ENCODE data around the gene TSPY1. TPM values are rescaled to one million over a fixed set of nuclear protein-coding genes. Genes with fewer than 3 reads are reported as not detected.
"Not testable (repeated sequence)": the region's sequence is repeated elsewhere in the genome, so short reads cannot be mapped to it uniquely, and the experiment has no call there.

Gene TSPY1, protein sequence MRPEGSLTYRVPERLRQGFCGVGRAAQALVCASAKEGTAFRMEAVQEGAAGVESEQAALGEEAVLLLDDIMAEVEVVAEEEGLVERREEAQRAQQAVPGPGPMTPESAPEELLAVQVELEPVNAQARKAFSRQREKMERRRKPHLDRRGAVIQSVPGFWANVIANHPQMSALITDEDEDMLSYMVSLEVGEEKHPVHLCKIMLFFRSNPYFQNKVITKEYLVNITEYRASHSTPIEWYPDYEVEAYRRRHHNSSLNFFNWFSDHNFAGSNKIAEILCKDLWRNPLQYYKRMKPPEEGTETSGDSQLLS
- not detected for total RNA-seq
- not detected for polyA plus RNA-seq (ENCODE audit: insufficient read length in 2 of 2)
- long read RNA-seq, donor 1: 0 reads
- long read RNA-seq, donor 2: 0 reads
- long read RNA-seq, donor 3: 0 reads
- long read RNA-seq, donor 4: 0 reads

DNA sequence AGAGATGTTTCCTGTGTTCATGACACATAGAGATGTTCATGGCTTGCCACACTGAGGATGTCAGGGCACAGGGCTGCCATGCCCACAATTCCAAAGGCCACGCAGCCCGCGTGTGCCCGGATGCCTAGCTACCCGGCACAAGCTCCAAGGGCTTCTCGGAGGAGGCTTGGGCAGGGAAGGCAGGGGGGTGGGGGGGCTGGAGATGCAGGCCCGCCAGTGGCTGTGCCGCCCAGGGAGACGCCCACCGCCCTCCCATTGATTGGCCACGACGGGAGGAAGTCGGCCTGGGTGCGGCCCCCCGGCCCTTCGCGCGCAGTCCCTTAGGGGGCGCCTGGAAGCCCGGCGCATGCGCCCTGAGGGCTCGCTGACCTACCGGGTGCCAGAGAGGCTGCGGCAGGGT, at the start of gene TSPY1:
TSS of gene TSPY1 (plus strand) at position 301 of the 400 bp plus-strand sequence. CDS start at position 347, 46 bp downstream.
- H3K27me3 ChIP-seq (ENCODE audit: control insufficient read depth, insufficient read depth, low read length); H3K27ac ChIP-seq (ENCODE audit: low read depth, low read length); H3K9me3 ChIP-seq (ENCODE audit: control insufficient read depth, insufficient read depth, low read length); H3K4me3 ChIP-seq (ENCODE audit: low read depth, low read length); H3K36me3 ChIP-seq (ENCODE audit: control insufficient read depth, insufficient read depth, low read length); H3K4me1 ChIP-seq (ENCODE audit: control insufficient read depth, insufficient read depth, low read length); DNase-seq (ENCODE audit: low read depth in 4 of 6, low spot score in 6 of 6): not testable (repeated sequence)
- no CpG with 5 or more reads among the region's 25 CpGs for WGBS (ENCODE audit: insufficient coverage)

DNA sequence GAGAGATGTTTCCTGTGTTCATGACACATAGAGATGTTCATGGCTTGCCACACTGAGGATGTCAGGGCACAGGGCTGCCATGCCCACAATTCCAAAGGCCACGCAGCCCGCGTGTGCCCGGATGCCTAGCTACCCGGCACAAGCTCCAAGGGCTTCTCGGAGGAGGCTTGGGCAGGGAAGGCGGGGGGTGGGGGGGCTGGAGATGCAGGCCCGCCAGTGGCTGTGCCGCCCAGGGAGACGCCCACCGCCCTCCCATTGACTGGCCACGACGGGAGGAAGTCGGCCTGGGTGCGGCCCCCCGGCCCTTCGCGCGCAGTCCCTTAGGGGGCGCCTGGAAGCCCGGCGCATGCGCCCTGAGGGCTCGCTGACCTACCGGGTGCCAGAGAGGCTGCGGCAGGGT, 20.2 kb downstream of the TSPY1 start, which contains the start of gene TSPY9:
TSS of gene TSPY9 (plus strand) at position 301 of the 400 bp plus-strand sequence. CDS start at position 347, 46 bp downstream.
- not testable (repeated sequence) for H3K4me3 ChIP-seq (ENCODE audit: low read depth, low read length); H3K27ac ChIP-seq (ENCODE audit: low read depth, low read length); H3K27me3 ChIP-seq (ENCODE audit: control insufficient read depth, insufficient read depth, low read length); H3K9me3 ChIP-seq (ENCODE audit: control insufficient read depth, insufficient read depth, low read length); DNase-seq (ENCODE audit: low read depth in 4 of 6, low spot score in 6 of 6); H3K36me3 ChIP-seq (ENCODE audit: control insufficient read depth, insufficient read depth, low read length); H3K4me1 ChIP-seq (ENCODE audit: control insufficient read depth, insufficient read depth, low read length)
- WGBS (ENCODE audit: insufficient coverage): no CpG with 5 or more reads among the region's 26 CpGs

GRCh38 chrY:9504396-9504795, 37.6 kb downstream of the TSPY1 start:
- H3K36me3 ChIP-seq (ENCODE audit: control insufficient read depth, insufficient read depth, low read length); H3K4me1 ChIP-seq (ENCODE audit: control insufficient read depth, insufficient read depth, low read length); H3K27me3 ChIP-seq (ENCODE audit: control insufficient read depth, insufficient read depth, low read length); DNase-seq (ENCODE audit: low read depth in 4 of 6, low spot score in 6 of 6); H3K27ac ChIP-seq (ENCODE audit: low read depth, low read length); H3K4me3 ChIP-seq (ENCODE audit: low read depth, low read length); H3K9me3 ChIP-seq (ENCODE audit: control insufficient read depth, insufficient read depth, low read length): not testable (repeated sequence)
- WGBS (ENCODE audit: insufficient coverage): no CpG with 5 or more reads among the region's 6 CpGs

DNA sequence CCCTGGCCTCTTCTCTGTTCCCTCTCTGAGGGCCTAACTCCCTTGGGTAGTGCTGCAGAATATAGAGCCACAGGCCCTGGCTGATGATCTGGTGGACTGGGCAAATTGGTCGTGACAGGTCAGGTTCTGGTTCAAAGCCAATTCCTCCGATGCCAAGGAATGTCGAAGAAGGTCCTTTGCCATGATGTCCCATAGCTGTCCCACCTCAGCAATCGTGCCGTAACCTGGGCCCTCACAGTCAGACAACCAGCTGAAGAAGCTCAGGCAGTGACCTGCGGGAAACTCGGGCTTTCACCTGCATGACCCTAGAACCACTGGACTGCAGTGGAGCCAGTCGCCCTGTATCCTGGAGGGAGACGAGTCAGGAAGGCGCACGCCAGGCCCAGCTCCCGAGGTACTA, 49.5 kb downstream of the TSPY1 start:
- not testable (repeated sequence) for H3K27ac ChIP-seq (ENCODE audit: low read depth, low read length); DNase-seq (ENCODE audit: low read depth in 4 of 6, low spot score in 6 of 6); H3K36me3 ChIP-seq (ENCODE audit: control insufficient read depth, insufficient read depth, low read length); H3K4me3 ChIP-seq (ENCODE audit: low read depth, low read length); H3K4me1 ChIP-seq (ENCODE audit: control insufficient read depth, insufficient read depth, low read length); H3K9me3 ChIP-seq (ENCODE audit: control insufficient read depth, insufficient read depth, low read length); H3K27me3 ChIP-seq (ENCODE audit: control insufficient read depth, insufficient read depth, low read length)
- no CpG with 5 or more reads among the region's 12 CpGs for WGBS (ENCODE audit: insufficient coverage)

Other genes starting within 250 kb of the TSPY1 start
- gene TSPY4, start 129.5 kb upstream of the TSPY1 start, total RNA-seq: not detected
- not detected for gene TSPY4, start 129.5 kb upstream of the TSPY1 start, polyA plus RNA-seq (ENCODE audit: insufficient read length in 2 of 2)
- not detected for gene TSPY8, start 109.2 kb upstream of the TSPY1 start, total RNA-seq
- gene TSPY8, start 109.2 kb upstream of the TSPY1 start, polyA plus RNA-seq (ENCODE audit: insufficient read length in 2 of 2): not detected
- gene TSPY3, start 68.5 kb upstream of the TSPY1 start, total RNA-seq: not detected
- not detected for gene TSPY3, start 68.5 kb upstream of the TSPY1 start, polyA plus RNA-seq (ENCODE audit: insufficient read length in 2 of 2)
- not detected for gene TSPY9, start 20.3 kb downstream of the TSPY1 start, total RNA-seq
- gene TSPY9, start 20.3 kb downstream of the TSPY1 start, polyA plus RNA-seq (ENCODE audit: insufficient read length in 2 of 2): not detected
- gene TSPY10, start 60.9 kb downstream of the TSPY1 start, total RNA-seq: not detected
- not detected for gene TSPY10, start 60.9 kb downstream of the TSPY1 start, polyA plus RNA-seq (ENCODE audit: insufficient read length in 2 of 2)

Data from spinal cord (tissue), 10 donors.